Regular cardiac myocyte (primary cell): ENCODE data around the gene CAMKK2. TPM values are rescaled to one million over a fixed set of nuclear protein-coding genes. Genes with fewer than 3 reads are reported as not detected.

Source experiments
- total RNA-seq: library from RNA; depleted of rRNA; stranded (reverse); fragments of >200 nt; gene quantifications from 2 replicates; pipeline ENCODE4 v1.2.3, GENCODE V29; 2014

The CAMKK2 gene
- total RNA-seq, result 11.3 and 18.2 TPM in 2 replicates

GRCh38 chr12:121296618-121297434, at the start of gene CAMKK2:
Gene CAMKK2, minus strand, starts transcription at chr12:121296709. Its CDS starts 22,183 bp downstream, at chr12:121274526.

GRCh38 chr12:121209624-121210572, 86.6 kb downstream of the CAMKK2 start, which contains the start of gene P2RX4:
Gene P2RX4, plus strand, starts transcription at chr12:121210129. Its CDS starts 36 bp downstream, at chr12:121210165.

Other genes with a start within 250 kb of the CAMKK2 start
- under 0.01 and 1.1 TPM in 2 replicates for gene P2RX7, start 163.8 kb downstream of the CAMKK2 start, total RNA-seq
- 8.6 and 29.0 TPM in 2 replicates for gene P2RX4, start 86.6 kb downstream of the CAMKK2 start, total RNA-seq
- gene ANAPC5, start 55.7 kb upstream of the CAMKK2 start, total RNA-seq, result 166 and 178 TPM in 2 replicates
- gene RNF34, start 103.4 kb upstream of the CAMKK2 start, total RNA-seq, result 38.3 and 57.9 TPM in 2 replicates